Activated naive CD4-positive, alpha-beta T cell treated with anti-CD3 and anti-CD28 coated beads, Interleukin-2, amount 50 U/mL, for 24 hours (primary cell): ENCODE measurements around the gene HSF2BP.
"Not testable (repeated sequence)": the region's sequence is repeated elsewhere in the genome, so short reads cannot be mapped to it uniquely, and the experiment has no call there.

Experiments used
- H3K27ac Mint-ChIP-seq: one replicate; pipeline ENCODE4 v1.8.0; 2021; ENCODE audit warnings: mild to moderate bottlenecking, mixed read lengths
- H3K27me3 Mint-ChIP-seq: one replicate; pipeline ENCODE4 v1.8.0; 2021; ENCODE audit warnings: mixed read lengths
- H3K36me3 Mint-ChIP-seq: one replicate; pipeline ENCODE4 v1.8.0; 2021; ENCODE audit warnings: mixed read lengths
- H3K4me1 Mint-ChIP-seq: one replicate; pipeline ENCODE4 v1.8.0; 2021; ENCODE audit warnings: mixed read lengths
- H3K4me3 Mint-ChIP-seq: one replicate; pipeline ENCODE4 v1.8.0; 2021; ENCODE audit warnings: mild to moderate bottlenecking, mixed read lengths
- H3K9me3 Mint-ChIP-seq: one replicate; pipeline ENCODE4 v1.8.0; 2021; ENCODE audit warnings: mixed read lengths

The HSF2BP gene

DNA sequence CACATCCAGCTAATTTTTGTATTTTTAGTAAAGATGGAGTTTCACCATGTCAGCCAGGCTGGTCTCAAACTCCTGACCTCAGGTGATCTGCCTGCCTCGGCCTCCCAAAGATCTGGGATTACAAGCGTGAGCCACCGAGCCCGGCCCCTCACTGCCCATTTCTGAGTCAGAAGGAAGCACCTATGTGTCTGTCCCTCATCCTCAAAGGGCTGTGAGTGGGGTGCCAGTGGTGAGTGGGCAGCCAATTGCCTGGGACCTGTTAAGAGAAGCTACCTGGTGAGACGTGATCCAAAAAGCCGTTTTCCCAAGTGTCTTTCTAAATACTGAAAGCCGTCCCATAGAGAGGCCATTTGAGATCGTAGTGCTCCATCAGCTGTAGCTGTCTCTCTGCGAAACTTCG is 32.5 kb upstream of the HSF2BP start:
- Mint-ChIP-seq H3K27me3 (no peaks in the 10 kb centered on the region), H3K36me3 (peaks cover 19% of the 10 kb centered on the region), H3K27ac (no peak overlapping the region), H3K4me1 (peaks cover 4% of the 10 kb centered on the region), H3K9me3 (no peaks in the 10 kb centered on the region), H3K4me3 (no peak overlapping the region)

DNA sequence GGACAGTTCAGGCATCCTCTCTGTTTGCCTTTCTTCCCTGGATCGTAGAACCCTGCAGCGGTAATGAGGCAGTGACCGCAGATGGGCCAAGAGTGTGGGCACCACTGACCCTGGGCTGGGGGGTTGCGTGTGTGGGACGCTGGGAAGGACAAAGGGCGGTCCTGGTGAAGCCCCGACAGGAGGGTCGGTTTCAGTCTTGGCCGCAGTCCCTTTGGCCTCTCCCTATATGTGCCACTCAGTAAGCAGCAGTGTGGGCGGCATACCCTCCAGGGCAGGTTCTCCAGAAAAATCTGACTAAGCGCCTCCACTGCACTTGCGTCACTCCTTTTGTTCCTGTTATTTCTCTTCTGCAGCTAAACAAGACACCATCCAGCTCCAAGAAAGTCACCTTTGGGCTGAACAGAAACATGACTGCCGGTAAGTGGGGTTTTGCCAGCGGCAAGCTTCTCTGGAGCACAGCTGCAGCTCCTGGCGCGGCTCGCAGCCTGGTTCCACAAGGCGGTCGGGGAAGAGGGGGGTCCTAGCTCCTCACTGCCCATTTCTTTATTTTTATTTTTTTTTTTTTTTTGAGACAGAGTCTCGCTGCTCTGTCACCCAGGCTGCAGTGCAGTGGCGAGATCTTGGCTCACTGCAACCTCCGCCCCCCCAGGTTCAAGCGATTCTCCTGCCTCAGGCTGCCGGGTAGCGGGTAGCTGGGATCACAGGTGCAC is 32.0 kb upstream of the HSF2BP start:
- Mint-ChIP-seq H3K27me3 (no peaks in the 10 kb centered on the region), H3K9me3 (no peaks in the 10 kb centered on the region), H3K36me3 (peaks cover 22% of the 10 kb centered on the region), H3K27ac (no peak overlapping the region), H3K4me1 (peaks cover 4% of the 10 kb centered on the region), H3K4me3 (no peak overlapping the region)

DNA sequence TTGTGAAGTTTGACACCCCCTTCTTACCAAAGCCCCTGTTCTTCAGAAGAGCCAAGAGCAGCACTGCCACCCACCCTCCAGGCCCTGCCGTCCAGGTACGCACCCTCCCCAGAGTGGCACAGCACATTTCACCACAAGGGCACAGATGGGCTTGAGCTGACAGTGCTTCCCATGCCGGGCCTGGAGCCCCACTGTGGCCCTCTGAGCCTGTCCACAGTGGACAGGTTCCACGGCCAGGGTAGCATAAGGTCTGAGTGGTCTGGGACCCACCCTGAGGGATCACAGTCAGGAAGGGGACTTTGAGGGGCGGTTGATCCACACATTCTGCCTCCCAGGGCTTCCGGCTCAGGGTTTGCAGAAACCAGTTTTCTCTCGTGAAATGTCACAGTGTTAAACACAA is 31.1 kb upstream of the HSF2BP start:
- Mint-ChIP-seq H3K4me3 (no peak overlapping the region), H3K4me1 (peaks cover 2% of the 10 kb centered on the region), H3K27me3 (no peaks in the 10 kb centered on the region), H3K9me3 (no peaks in the 10 kb centered on the region), H3K36me3 (peaks cover 18% of the 10 kb centered on the region), H3K27ac (no peak overlapping the region)

DNA sequence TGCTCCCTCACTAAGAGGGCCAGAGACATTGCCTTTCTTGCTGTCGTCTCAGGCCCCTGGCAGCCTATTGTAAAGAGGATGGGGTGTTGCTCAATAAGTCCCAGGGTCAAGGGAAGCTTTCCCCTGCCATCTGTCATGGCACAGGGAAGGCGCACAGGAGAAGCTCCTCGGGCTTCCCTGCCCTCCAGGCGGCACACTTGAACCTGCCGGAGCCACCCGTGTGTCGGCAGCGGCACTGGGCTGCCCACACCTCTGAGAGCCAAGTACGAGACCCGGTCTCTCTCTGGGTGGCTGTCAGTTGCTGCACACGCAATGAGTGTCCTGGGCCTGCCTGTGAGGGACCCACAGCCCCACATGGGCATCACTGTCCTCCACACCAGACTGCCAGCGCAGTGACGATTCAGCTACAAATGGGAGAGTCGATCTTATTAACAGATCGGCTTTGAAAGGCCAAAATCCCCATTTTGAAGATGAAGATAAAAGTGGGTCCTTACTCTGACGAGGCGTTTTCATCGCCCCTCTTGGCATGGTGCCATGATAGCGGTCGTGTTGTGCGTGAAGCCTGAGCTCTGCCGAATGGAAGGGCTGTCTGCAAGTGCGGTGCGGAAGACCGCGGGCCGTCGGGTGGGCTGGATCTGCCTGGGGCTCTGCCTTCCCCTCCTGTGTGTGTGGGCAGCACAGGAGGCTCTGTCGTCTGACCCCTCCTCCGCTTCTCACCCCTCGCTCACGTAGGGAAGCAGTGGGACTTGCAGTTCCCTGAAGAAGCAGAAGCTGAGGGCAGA is 30.5 kb upstream of the HSF2BP start:
- H3K9me3 Mint-ChIP-seq = no peaks in the 10 kb centered on the region
- H3K27ac Mint-ChIP-seq = no peak overlapping the region
- peaks cover 20% of the 10 kb centered on the region for H3K36me3 Mint-ChIP-seq
- H3K27me3 Mint-ChIP-seq = no peaks in the 10 kb centered on the region
- no peaks in the 10 kb centered on the region for H3K4me1 Mint-ChIP-seq
- no peak overlapping the region for H3K4me3 Mint-ChIP-seq

DNA sequence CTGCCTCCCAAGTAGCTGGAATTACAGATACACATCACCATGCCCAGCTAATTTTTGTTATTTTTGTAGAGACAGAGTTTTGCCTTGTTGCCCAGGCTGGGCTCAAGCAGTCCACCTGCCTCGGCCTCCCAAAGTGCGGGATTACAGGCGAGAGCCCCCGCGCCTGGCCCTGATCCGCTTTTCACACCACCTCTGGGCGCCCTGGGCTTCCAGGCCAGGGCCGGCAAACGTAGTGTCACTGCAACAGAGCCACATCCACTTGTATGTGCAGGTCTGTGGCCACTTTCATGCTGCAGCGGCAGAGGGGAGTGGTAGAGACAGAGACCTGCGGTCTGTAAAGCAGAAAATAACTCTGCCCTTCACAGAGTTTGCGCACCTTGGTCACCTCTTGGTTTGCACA is 29.6 kb upstream of the HSF2BP start:
- Mint-ChIP-seq H3K4me3 (no peak overlapping the region), H3K27me3 (no peaks in the 10 kb centered on the region), H3K27ac (no peak overlapping the region), H3K36me3 (peaks cover 19% of the 10 kb centered on the region), H3K4me1 (no peaks in the 10 kb centered on the region), H3K9me3 (no peaks in the 10 kb centered on the region)

DNA sequence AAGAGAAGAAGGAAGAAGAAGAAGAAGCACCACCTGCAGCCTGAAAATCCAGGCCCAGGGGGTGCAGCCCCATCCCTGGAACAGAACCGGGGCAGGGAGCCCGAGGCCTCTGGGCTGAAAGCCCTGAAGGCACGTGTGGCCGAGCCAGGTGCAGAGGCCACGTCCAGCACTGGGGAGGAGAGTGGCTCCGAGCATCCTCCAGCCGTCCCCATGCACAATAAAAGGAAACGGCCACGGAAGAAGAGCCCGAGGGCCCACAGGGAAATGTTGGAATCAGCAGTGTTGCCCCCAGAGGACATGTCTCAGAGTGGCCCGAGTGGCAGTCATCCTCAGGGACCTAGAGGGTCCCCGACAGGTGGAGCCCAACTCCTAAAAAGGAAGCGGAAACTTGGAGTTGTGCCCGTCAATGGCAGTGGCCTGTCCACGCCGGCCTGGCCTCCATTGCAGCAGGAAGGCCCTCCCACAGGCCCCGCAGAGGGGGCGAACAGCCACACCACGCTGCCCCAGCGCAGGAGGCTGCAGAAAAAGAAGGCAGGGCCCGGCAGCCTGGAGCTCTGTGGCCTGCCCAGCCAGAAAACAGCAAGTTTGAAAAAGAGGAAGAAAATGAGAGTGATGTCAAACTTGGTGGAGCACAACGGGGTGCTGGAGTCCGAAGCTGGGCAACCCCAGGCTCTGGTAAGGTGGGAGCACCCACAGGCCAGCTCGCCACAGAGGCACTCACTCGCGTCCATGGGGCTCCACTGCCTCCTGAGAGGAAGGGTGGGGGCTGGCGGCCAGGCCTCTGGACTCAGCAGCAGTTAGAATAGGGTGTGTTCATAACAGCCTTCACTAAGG is 28.5 kb upstream of the HSF2BP start:
- H3K9me3 Mint-ChIP-seq = no peaks in the 10 kb centered on the region
- no peaks in the 10 kb centered on the region for H3K4me1 Mint-ChIP-seq
- no peak overlapping the region for H3K4me3 Mint-ChIP-seq
- no peaks in the 10 kb centered on the region for H3K27me3 Mint-ChIP-seq
- H3K27ac Mint-ChIP-seq = no peak overlapping the region
- H3K36me3 Mint-ChIP-seq = peaks cover 19% of the 10 kb centered on the region

DNA sequence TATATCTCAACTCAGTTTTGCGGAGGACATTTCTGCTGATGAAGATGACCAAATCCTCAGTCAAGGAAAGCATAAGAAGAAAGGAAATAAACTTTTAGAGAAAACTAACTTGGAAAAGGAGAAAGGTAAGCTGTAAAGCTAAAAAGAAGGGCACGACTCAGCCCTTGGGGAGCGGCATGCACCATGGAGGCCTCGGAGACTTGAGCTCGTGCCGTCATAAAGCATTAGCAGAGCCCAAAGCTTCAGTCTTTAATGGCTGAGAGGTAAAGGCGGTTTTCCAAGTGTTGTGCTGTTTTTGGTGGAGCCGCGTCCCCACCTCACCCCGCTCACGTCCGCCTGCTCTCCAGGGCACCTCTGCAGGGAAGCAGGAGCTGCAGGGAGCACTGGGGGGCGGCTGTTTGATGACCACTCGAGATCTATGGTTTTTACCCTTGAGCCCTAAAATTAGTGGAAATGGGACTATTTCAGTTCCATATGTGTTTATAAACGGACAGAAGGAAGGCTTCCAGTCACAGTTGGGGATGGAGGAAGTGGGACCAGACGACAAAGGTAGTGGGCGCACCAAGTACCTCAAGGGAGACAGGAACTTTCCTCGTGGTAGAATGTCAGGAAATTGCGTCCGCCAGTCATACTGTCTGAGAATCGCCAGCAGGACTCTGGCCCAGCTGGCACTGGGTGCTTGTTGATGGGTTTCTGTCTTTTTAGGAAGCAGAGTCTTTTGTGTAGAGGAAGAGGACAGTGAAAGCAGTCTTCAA is 27.7 kb upstream of the HSF2BP start:
- Mint-ChIP-seq H3K27ac (no peak overlapping the region), H3K4me1 (no peaks in the 10 kb centered on the region), H3K4me3 (no peak overlapping the region), H3K9me3 (no peaks in the 10 kb centered on the region), H3K27me3 (no peaks in the 10 kb centered on the region), H3K36me3 (peaks cover 22% of the 10 kb centered on the region)

DNA sequence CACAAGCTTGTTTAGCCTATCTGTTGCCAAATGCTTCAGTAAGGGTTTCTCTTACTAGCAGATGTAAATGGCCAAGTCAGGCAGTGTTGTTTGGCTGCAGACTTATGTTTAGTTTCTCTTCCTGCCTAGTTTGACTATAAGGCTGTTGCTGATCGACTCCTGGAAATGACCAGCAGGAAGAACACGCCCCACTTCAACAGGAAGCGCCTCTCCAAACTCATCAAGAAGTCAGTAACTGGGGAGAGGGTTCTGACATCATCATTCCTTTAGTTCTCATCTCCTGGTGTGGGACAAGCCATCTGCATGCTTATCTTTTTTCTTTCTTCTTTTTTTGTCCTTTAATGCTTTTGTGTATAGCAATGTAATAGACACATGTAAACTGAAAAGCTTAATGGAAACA is 25.1 kb upstream of the HSF2BP start:
- H3K4me3 Mint-ChIP-seq = no peak overlapping the region
- H3K36me3 Mint-ChIP-seq = peaks cover 27% of the 10 kb centered on the region
- H3K4me1 Mint-ChIP-seq = peaks cover 6% of the 10 kb centered on the region
- H3K9me3 Mint-ChIP-seq = no peaks in the 10 kb centered on the region
- no peaks in the 10 kb centered on the region for H3K27me3 Mint-ChIP-seq
- H3K27ac Mint-ChIP-seq = no peak overlapping the region

DNA sequence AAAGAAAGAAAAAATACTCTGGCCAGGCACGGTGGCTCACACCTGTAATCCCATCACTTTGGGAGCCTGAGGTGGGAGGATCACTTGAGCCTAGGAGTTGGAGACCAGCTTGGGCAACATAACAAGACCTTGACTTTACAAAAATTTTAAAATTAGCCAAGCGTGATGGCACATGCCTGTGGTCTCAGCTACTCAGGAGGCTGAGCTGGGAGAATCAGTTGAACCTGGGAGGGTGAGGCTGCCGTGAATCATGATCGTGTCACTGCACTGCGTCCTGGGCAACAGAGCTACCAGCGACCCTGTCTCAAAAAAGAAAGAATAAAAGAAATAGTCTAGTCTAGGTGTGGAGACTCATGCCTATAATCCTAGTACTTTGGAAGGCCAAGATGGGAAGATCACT is 22.4 kb upstream of the HSF2BP start:
- no peak overlapping the region for H3K4me3 Mint-ChIP-seq
- H3K36me3 Mint-ChIP-seq = peaks cover 32% of the 10 kb centered on the region
- peaks cover 15% of the 10 kb centered on the region for H3K4me1 Mint-ChIP-seq
- no peak overlapping the region for H3K27ac Mint-ChIP-seq
- H3K27me3 Mint-ChIP-seq = no peaks in the 10 kb centered on the region
- no peaks in the 10 kb centered on the region for H3K9me3 Mint-ChIP-seq

DNA sequence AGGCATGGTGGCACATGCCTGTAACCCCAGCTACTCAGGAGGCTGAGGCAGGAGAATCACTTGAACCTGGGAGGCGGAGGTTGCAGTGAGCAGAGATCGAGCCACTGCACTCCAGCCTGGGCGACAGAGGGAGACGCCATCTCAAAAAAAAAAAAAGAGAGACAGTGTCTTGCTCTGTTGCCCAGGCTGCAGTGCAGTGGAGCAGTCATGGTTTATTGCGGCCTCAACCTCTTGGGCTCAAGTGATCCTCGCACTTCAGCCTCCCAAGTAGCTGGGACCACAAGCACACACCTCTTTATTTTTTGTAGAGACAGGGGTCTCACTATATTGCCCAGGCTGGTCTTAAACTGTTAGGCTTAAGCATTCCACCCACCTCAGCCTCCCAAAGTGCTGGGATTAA is 21.1 kb upstream of the HSF2BP start:
- not testable (repeated sequence) for H3K27me3 Mint-ChIP-seq, H3K27ac Mint-ChIP-seq, H3K9me3 Mint-ChIP-seq, H3K4me3 Mint-ChIP-seq
- peaks cover 15% of the 10 kb centered on the region for H3K4me1 Mint-ChIP-seq
- peaks cover 26% of the 10 kb centered on the region for H3K36me3 Mint-ChIP-seq

DNA sequence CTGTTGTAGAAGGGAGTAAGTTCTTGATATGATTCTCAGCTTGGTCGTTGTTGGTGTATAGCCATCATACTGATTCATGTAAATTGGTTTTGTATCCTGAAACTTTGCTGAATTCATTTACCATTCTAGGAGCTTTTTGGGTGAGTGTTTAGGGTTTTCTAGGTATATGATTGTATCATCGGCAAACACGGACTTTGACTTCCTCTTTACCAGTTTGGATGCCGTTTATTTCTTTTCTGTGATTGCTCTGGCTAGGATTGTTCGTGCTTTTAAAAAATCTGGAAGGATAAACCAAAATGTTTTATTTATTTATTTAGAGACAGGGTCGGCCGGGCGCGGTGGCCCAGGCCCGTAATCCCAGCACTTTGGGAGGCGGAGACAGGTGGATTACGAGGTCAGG is 20.7 kb upstream of the HSF2BP start:
- Mint-ChIP-seq H3K9me3 (no peaks in the 10 kb centered on the region), H3K27me3 (no peaks in the 10 kb centered on the region), H3K27ac (no peak overlapping the region), H3K4me3 (no peak overlapping the region), H3K36me3 (peaks cover 22% of the 10 kb centered on the region), H3K4me1 (peaks cover 15% of the 10 kb centered on the region)

DNA sequence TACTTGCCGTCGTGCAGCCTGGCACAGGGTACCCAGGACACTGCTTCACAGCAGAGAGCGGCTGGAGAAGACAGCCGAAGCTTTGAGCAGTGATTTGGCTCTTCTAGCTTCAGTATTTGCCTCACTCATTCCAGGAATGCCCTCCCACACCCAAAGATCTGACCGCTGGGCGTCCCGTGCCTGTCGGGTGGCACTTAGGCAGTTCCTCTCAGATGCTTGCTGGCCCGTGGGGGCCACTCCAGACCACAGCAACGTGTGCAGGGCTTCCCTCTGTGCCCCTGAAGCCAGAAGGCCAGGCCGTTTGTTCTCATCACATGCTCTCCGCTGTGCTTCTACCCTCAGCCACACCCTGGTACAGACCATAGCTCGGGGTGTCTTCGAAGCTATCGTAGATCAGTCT is 17.1 kb upstream of the HSF2BP start:
- peaks cover 21% of the 10 kb centered on the region for H3K4me1 Mint-ChIP-seq
- H3K27ac Mint-ChIP-seq = no peak overlapping the region
- no peaks in the 10 kb centered on the region for H3K9me3 Mint-ChIP-seq
- H3K27me3 Mint-ChIP-seq = no peaks in the 10 kb centered on the region
- no peak overlapping the region for H3K4me3 Mint-ChIP-seq
- H3K36me3 Mint-ChIP-seq = peaks cover 26% of the 10 kb centered on the region

DNA sequence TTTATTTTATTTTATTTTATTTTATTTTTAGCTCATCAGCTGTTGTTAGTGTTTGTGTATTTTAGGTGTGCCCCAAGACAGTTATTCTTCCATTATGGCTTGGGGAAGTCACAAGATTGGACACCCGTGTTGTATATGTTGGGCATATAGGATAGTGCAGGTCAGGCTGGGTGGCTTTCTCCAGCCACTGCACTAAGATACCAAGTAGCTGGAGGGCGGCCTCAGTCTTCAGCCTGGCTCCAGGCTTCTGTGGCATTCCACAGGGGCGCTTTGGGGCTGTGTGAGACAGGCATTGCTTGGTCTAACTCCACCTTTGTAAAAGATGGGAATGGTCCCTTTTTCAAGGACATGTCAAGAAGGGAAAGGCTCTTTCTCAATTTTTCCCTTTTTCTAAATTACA is 16.6 kb upstream of the HSF2BP start:
- peaks cover 26% of the 10 kb centered on the region for H3K36me3 Mint-ChIP-seq
- H3K27ac Mint-ChIP-seq = no peak overlapping the region
- no peak overlapping the region for H3K4me3 Mint-ChIP-seq
- H3K9me3 Mint-ChIP-seq = no peaks in the 10 kb centered on the region
- H3K27me3 Mint-ChIP-seq = no peaks in the 10 kb centered on the region
- peaks cover 21% of the 10 kb centered on the region for H3K4me1 Mint-ChIP-seq

DNA sequence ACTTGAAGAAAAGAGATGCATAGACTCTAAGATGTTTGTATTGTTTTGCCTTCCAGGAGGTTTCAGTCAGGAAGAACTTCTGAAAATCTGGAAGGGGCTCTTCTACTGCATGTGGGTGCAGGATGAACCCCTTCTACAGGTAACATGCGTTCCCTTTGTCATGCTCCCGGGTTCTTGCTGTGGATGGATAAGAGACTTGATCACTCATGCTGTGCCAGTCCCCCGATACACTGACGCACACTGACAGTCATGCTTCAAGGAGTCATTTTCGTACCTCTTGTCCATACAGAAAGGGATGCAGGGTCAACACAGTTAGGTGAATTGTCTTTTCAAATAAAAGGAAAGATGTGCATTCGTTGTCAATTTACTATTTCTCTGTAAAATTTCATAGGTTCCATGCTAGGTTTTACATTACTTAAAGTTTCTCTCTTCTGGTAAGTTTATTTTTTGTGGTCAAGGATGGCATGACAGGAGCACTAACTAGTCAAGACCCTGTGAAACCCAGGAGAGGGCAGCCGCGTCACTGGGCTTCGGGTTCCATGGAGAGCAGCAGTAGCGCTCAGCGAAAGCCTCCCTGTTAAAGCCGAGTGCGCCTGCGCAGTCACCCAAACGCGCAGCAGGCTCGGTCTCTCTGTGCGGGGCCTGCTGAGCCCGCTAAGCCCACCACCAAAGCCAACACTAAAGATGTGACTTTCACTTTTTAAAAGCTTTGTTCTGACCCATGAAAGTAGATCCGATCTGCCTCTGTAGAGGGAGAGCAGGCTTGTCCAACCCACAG is 10.7 kb upstream of the HSF2BP start:
- H3K4me1 Mint-ChIP-seq = peaks cover 37% of the 10 kb centered on the region
- H3K9me3 Mint-ChIP-seq = no peaks in the 10 kb centered on the region
- no peak overlapping the region for H3K27ac Mint-ChIP-seq
- no peaks in the 10 kb centered on the region for H3K27me3 Mint-ChIP-seq
- no peak overlapping the region for H3K4me3 Mint-ChIP-seq
- peaks cover 17% of the 10 kb centered on the region for H3K36me3 Mint-ChIP-seq
